ENCODE data around the gene TSKS. TPM values are rescaled to one million over a fixed set of nuclear protein-coding genes. Genes with fewer than 3 reads are reported as not detected.

TSKS gene
- total RNA-seq, 1 donor from 2014 or later = not detected

DNA sequence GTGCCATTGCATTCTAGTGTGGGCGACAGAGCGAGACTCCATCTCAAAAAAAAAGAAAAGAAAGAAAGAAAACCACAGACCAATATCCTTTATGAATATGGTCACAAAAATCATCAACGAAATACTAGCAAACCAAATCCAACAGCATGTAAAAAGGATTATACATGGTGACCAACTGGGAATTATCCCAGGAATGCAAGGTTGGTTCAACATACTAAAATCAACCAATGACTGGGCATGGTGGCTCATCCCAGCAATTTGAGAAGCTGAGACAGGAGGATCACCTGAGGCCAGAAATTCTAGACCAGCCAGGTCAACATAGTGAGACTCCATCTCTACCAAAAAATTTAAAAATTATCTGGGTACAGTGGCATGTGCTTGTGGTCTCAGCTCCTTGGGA lies 7.2 kb downstream of the TSKS start:
- Histone ChIP-seq H3K27me3 (no peaks in the 10 kb centered on the region), H3K27ac (no peak overlapping the region), H3K9me3 (peaks cover 0 to 14% of the 10 kb centered on the region in 2 donors), H3K4me1 (no peaks in the 10 kb centered on the region), H3K4me3 (no peak overlapping the region), H3K36me3 (no peaks in the 10 kb centered on the region)
- no peak for DNase-seq (ENCODE audit: low spot score in 2 of 2)
- intact Hi-C loops (cut with DNase I) = no loop called here
- TF ChIP-seq, protein P1, sequence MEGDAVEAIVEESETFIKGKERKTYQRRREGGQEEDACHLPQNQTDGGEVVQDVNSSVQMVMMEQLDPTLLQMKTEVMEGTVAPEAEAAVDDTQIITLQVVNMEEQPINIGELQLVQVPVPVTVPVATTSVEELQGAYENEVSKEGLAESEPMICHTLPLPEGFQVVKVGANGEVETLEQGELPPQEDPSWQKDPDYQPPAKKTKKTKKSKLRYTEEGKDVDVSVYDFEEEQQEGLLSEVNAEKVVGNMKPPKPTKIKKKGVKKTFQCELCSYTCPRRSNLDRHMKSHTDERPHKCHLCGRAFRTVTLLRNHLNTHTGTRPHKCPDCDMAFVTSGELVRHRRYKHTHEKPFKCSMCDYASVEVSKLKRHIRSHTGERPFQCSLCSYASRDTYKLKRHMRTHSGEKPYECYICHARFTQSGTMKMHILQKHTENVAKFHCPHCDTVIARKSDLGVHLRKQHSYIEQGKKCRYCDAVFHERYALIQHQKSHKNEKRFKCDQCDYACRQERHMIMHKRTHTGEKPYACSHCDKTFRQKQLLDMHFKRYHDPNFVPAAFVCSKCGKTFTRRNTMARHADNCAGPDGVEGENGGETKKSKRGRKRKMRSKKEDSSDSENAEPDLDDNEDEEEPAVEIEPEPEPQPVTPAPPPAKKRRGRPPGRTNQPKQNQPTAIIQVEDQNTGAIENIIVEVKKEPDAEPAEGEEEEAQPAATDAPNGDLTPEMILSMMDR (IDR thresholded peaks at IDR 0.05) = no peak

DNA sequence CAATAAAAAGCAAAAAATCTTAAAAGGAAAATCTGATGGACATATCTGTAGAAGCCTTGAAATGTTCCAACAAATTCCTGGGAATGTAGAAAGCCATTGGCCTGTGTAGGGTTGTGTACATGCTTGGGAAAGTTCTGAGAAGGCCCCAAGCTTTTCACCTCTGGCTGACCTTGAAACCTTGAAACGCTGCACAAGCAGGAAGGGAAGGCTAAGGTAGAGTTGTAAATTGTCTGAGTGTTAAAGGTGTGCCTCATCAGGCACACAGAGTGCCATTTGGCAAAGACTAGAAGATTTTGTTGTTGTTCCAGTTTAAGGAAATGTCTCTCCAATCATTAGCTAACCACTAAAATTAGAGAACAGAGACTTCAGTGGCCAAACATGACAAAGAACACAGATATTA lies 10.4 kb downstream of the TSKS start:
- H3K9me3 ChIP-seq = peaks cover 0 to 14% of the 10 kb centered on the region in 2 donors
- intact Hi-C loops (cut with DNase I) = no loop called here
- H3K27me3 ChIP-seq = no peaks in the 10 kb centered on the region
- H3K27ac ChIP-seq = no peak overlapping the region
- no peak for DNase-seq (ENCODE audit: low spot score in 2 of 2)
- no peak overlapping the region for H3K4me3 ChIP-seq
- TF ChIP-seq, protein P1 (IDR thresholded peaks at IDR 0.05) = no peak
- H3K4me1 ChIP-seq = no peaks in the 10 kb centered on the region
- H3K36me3 ChIP-seq = no peaks in the 10 kb centered on the region

DNA sequence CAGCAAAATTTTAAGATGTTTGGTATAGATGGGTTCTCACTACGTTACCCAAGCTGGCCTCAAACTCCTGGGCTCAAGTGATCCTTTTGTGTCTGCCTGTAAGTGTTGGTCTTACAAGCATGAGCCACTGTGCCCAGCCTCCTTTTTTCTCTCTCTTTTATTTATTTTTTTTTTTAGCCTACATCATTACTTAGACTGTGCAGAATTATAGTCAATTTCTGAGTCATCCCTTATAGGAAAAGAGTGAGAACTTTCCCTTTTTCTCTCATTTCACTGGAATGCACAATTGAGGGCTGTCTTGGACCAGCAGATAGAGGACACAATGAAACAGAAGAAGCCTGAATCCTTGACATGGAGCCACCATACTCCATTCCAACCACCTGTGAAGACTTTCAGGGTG lies 13.3 kb downstream of the TSKS start:
- no peaks in the 10 kb centered on the region for H3K4me1 ChIP-seq
- DNase-seq (ENCODE audit: low spot score in 2 of 2) = no peak
- H3K9me3 ChIP-seq = no peaks in the 10 kb centered on the region
- no peaks in the 10 kb centered on the region for H3K27me3 ChIP-seq
- TF ChIP-seq, protein P1 (IDR thresholded peaks at IDR 0.05) = no peak
- H3K27ac ChIP-seq = no peak overlapping the region
- H3K4me3 ChIP-seq = no peak overlapping the region
- H3K36me3 ChIP-seq = no peaks in the 10 kb centered on the region
- intact Hi-C loops (cut with DNase I) = loop anchor here (2.0 kb wide), 1 partner anchor 59 kb away; no protein-coding TSS in a partner anchor

DNA sequence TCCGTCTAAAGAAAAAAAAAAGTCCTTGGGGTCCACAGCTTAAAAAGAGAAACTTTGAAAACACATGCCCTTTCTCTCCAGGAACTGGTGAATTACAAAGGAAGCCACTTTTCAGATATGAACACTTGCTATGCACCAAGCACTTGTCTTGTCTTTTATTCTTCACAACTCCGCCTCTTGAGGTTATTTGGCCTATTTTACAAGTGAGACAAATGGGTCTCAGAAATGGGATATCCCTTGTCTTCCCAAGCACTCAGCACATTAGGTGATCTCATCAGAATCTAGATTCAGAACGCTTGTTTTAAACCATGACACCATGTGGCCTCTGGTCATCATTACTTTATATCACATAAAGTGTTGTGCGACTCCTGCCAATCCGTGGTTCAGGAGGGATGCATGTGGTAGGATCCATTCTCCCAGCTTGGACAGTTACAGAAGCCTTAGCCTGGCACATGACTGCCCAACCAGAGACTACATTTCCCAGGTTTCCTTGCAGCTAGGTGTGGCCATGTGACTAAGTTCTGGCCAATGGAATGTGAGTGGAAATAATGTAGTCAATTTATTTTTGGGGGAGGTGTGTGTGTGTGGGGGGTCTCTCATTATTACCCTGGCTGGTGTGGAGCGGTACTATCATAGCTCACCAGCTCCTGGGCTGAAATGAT lies 13.9 kb downstream of the TSKS start:
- H3K27me3 ChIP-seq = no peaks in the 10 kb centered on the region
- H3K9me3 ChIP-seq = no peaks in the 10 kb centered on the region
- no peak overlapping the region for H3K27ac ChIP-seq
- H3K36me3 ChIP-seq = no peaks in the 10 kb centered on the region
- intact Hi-C loops (cut with DNase I) = no loop called here
- H3K4me3 ChIP-seq = no peak overlapping the region
- no peak for DNase-seq (ENCODE audit: low spot score in 2 of 2)
- TF ChIP-seq, protein P1 (IDR thresholded peaks at IDR 0.05) = no peak
- H3K4me1 ChIP-seq = no peaks in the 10 kb centered on the region

DNA sequence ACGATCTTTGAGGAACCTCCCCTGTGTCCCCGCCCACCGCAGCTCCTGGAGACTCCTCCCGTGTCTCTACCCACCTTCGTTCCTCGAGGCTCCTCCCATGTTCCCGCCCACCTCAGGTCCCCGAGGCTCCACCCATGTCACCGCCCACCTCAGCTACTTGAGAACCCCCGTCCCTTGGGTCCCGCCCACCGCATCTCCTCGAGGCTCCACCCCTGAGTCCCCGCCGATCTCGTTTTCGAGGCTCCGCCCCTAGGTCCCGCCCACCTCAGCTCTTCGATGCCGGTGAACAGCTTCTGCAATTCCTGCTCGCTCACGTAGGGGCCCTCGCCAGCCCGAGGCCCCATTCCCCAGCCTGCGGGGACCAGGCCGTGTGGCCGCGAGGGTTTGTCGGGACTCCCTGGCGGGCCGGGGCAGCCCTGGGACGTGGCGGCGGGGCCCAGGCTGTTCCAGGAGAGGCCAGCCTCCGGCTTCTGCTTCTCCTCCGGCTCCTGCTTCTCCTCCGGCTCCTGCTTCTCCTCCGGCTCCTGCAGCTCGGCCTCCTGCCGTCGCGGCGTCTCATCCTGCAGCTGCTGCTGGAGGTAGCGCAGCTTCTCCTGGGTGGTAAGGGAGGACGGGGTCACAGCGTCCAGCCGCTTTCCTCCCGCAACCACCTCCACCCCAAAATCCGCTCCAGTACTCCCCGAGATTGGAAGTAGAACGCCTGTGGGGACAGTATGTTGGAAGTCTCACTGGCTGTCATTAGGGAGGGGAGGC lies 16.7 kb downstream of the TSKS start:
- TF ChIP-seq, protein P1 (IDR thresholded peaks at IDR 0.05) = no peak
- DNase-seq (ENCODE audit: low spot score in 2 of 2) = peak in 1 of 2 donors; percentile 74
- Histone ChIP-seq H3K36me3 (no peaks in the 10 kb centered on the region), H3K4me1 (no peaks in the 10 kb centered on the region), H3K9me3 (no peaks in the 10 kb centered on the region), H3K27me3 (no peaks in the 10 kb centered on the region), H3K27ac (no peak overlapping the region), H3K4me3 (no peak overlapping the region)
- intact Hi-C loops (cut with DNase I) = no loop called here

All from ascending aorta (tissue), 2 donors.